Measurements from ENCODE around the gene SMCR8. TPM values are rescaled to one million over a fixed set of nuclear protein-coding genes. Genes with fewer than 3 reads are reported as not detected.

The SMCR8 gene
- total and polyA plus RNA-seq, 2 of the 13 experiments (the other 11 are each of a cell fraction or from before 2014, with no cell fraction given), result 7.6 to 11.8 TPM

DNA sequence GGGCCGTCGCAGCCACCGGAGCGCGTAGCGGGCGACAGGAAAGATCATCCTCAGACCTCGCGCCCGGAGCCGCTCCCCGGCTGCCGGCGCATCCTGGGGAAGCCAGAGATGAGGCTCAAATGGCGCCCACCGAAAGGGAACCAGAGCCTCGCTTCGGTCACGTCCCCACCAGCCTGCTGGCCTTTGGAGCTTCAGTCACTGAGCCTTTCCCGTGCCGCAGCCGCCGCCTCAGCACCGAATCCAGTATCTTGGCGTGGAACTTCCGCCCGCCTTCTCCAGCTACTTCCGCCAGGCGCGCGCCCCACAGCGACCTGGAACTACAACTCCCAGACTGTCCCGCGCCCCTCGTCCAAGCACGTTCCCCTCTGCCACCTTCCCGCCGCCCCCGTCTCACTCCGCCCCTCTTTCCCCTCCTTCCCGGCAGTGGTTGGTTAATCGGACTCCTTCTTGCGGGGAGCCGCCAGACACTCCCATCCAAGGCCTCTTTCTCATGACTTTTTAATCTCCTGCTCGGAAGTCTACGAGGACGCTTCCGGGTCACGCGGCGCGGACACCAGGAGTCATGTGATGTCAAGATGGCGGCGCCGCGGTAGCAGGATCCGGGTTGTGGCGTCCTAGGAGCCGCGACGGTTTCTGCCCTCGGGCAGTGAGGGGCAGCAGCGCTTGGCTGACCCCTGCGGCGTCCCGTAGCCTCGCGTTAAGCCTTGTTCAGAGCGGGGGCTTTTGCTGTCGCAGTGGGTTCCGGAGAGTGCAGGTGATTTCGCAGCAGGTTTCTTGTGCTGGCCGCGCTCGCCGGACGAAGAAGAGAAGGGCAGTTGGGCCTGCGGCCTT is at the start of gene SMCR8, which contains the start of gene TOP3A (continued):
- TF ChIP-seq, protein P1, sequence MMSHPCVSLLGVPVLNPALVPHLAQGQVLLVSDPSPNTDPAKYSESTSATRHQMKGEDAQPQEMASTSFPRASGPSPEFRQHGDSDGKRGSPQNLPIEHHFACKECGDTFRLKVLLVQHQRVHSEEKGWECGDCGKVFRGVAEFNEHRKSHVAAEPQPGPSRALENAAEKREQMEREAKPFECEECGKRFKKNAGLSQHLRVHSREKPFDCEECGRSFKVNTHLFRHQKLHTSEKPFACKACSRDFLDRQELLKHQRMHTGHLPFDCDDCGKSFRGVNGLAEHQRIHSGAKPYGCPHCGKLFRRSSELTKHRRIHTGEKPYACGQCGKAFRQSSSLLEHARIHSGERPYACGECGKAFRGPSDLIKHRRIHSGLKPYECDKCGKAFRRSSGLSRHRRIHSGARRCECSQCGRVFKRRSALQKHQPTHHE (CRISPR knock-in tag; IDR thresholded peaks at IDR 0.05; ENCODE audit: borderline replicate concordance), result peak; percentile 91; the same call in 1 of the 2 replicates
- TF ChIP-seq POLR2A (IDR thresholded peaks at IDR 0.05; ENCODE audit: insufficient read depth in 1 of 2, low read depth in 2 of 2, low read length in 2 of 2) (peak; percentile 67 to 90), KLF12 (CRISPR knock-in tag; IDR thresholded peaks at IDR 0.05; ENCODE audit: borderline replicate concordance) (no peak), ZNF652 (CRISPR knock-in tag; IDR thresholded peaks at IDR 0.05; ENCODE audit: borderline replicate concordance, low read depth) (no peak; the same call in 1 of the 2 replicates), ZNF180 (CRISPR knock-in tag; IDR thresholded peaks at IDR 0.05; ENCODE audit: borderline replicate concordance, low read depth) (no peak), DPF2 (CRISPR knock-in tag; IDR thresholded peaks at IDR 0.05; ENCODE audit: borderline replicate concordance, low read depth) (no peak), SMARCC2 (IDR thresholded peaks at IDR 0.05) (no peak), SRSF4 (IDR thresholded peaks at IDR 0.05; ENCODE audit: low read depth, low read length, poor library complexity, severe bottlenecking) (no peak)
- TF ChIP-seq, protein P2, sequence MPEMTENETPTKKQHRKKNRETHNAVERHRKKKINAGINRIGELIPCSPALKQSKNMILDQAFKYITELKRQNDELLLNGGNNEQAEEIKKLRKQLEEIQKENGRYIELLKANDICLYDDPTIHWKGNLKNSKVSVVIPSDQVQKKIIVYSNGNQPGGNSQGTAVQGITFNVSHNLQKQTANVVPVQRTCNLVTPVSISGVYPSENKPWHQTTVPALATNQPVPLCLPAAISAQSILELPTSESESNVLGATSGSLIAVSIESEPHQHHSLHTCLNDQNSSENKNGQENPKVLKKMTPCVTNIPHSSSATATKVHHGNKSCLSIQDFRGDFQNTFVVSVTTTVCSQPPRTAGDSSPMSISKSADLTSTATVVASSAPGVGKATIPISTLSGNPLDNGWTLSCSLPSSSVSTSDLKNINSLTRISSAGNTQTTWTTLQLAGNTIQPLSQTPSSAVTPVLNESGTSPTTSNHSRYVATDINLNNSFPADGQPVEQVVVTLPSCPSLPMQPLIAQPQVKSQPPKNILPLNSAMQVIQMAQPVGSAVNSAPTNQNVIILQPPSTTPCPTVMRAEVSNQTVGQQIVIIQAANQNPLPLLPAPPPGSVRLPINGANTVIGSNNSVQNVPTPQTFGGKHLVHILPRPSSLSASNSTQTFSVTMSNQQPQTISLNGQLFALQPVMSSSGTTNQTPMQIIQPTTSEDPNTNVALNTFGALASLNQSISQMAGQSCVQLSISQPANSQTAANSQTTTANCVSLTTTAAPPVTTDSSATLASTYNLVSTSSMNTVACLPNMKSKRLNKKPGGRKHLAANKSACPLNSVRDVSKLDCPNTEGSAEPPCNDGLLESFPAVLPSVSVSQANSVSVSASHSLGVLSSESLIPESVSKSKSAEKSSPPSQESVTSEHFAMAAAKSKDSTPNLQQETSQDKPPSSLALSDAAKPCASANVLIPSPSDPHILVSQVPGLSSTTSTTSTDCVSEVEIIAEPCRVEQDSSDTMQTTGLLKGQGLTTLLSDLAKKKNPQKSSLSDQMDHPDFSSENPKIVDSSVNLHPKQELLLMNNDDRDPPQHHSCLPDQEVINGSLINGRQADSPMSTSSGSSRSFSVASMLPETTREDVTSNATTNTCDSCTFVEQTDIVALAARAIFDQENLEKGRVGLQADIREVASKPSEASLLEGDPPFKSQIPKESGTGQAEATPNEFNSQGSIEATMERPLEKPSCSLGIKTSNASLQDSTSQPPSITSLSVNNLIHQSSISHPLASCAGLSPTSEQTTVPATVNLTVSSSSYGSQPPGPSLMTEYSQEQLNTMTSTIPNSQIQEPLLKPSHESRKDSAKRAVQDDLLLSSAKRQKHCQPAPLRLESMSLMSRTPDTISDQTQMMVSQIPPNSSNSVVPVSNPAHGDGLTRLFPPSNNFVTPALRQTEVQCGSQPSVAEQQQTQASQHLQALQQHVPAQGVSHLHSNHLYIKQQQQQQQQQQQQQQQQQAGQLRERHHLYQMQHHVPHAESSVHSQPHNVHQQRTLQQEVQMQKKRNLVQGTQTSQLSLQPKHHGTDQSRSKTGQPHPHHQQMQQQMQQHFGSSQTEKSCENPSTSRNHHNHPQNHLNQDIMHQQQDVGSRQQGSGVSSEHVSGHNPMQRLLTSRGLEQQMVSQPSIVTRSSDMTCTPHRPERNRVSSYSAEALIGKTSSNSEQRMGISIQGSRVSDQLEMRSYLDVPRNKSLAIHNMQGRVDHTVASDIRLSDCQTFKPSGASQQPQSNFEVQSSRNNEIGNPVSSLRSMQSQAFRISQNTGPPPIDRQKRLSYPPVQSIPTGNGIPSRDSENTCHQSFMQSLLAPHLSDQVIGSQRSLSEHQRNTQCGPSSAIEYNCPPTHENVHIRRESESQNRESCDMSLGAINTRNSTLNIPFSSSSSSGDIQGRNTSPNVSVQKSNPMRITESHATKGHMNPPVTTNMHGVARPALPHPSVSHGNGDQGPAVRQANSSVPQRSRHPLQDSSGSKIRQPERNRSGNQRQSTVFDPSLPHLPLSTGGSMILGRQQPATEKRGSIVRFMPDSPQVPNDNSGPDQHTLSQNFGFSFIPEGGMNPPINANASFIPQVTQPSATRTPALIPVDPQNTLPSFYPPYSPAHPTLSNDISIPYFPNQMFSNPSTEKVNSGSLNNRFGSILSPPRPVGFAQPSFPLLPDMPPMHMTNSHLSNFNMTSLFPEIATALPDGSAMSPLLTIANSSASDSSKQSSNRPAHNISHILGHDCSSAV (CRISPR knock-in tag; IDR thresholded peaks at IDR 0.05; ENCODE audit: borderline replicate concordance), result no peak
- TF ChIP-seq, protein P3, sequence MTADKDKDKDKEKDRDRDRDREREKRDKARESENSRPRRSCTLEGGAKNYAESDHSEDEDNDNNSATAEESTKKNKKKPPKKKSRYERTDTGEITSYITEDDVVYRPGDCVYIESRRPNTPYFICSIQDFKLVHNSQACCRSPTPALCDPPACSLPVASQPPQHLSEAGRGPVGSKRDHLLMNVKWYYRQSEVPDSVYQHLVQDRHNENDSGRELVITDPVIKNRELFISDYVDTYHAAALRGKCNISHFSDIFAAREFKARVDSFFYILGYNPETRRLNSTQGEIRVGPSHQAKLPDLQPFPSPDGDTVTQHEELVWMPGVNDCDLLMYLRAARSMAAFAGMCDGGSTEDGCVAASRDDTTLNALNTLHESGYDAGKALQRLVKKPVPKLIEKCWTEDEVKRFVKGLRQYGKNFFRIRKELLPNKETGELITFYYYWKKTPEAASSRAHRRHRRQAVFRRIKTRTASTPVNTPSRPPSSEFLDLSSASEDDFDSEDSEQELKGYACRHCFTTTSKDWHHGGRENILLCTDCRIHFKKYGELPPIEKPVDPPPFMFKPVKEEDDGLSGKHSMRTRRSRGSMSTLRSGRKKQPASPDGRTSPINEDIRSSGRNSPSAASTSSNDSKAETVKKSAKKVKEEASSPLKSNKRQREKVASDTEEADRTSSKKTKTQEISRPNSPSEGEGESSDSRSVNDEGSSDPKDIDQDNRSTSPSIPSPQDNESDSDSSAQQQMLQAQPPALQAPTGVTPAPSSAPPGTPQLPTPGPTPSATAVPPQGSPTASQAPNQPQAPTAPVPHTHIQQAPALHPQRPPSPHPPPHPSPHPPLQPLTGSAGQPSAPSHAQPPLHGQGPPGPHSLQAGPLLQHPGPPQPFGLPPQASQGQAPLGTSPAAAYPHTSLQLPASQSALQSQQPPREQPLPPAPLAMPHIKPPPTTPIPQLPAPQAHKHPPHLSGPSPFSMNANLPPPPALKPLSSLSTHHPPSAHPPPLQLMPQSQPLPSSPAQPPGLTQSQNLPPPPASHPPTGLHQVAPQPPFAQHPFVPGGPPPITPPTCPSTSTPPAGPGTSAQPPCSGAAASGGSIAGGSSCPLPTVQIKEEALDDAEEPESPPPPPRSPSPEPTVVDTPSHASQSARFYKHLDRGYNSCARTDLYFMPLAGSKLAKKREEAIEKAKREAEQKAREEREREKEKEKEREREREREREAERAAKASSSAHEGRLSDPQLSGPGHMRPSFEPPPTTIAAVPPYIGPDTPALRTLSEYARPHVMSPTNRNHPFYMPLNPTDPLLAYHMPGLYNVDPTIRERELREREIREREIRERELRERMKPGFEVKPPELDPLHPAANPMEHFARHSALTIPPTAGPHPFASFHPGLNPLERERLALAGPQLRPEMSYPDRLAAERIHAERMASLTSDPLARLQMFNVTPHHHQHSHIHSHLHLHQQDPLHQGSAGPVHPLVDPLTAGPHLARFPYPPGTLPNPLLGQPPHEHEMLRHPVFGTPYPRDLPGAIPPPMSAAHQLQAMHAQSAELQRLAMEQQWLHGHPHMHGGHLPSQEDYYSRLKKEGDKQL (CRISPR knock-in tag; IDR thresholded peaks at IDR 0.05; ENCODE audit: low read depth), result no peak
- TF ChIP-seq, protein P4, sequence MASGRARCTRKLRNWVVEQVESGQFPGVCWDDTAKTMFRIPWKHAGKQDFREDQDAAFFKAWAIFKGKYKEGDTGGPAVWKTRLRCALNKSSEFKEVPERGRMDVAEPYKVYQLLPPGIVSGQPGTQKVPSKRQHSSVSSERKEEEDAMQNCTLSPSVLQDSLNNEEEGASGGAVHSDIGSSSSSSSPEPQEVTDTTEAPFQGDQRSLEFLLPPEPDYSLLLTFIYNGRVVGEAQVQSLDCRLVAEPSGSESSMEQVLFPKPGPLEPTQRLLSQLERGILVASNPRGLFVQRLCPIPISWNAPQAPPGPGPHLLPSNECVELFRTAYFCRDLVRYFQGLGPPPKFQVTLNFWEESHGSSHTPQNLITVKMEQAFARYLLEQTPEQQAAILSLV (CRISPR knock-in tag; IDR thresholded peaks at IDR 0.05; ENCODE audit: borderline replicate concordance), result peak; percentile 81; the same call in 1 of the 2 replicates
